HG02763 (cell line): ENCODE data around the gene GNLY.

Experiments used
- ATAC-seq: cut with Tn5 transposase; IDR thresholded peaks from one replicate; pipeline ENCODE4 v1.9.1; 2021; ENCODE audit warnings: mild to moderate bottlenecking, moderate library complexity; ENCODE audit not compliant: unreplicated experiment

GNLY gene

GRCh38 chr2:85681776-85682175 lies 12.4 kb upstream of the GNLY start:
- ATAC-seq: no peak

- ATAC-seq: no peak
Observed at GRCh38 chr2:85682378-85682777, 11.8 kb upstream of the GNLY start.

- ATAC-seq: no peak
Observed at GRCh38 chr2:85684380-85684779, 9.8 kb upstream of the GNLY start.

GRCh38 chr2:85684806-85685205 lies 9.4 kb upstream of the GNLY start:
- ATAC-seq: no peak

- no peak for ATAC-seq
Observed at GRCh38 chr2:85690932-85691331, 3.2 kb upstream of the GNLY start.

- no peak for ATAC-seq
Observed at GRCh38 chr2:85692039-85692645, 2.0 kb upstream of the GNLY start.

- ATAC-seq: no peak
Observed at GRCh38 chr2:85695121-85695520, 963 bp downstream of the GNLY start.

- ATAC-seq: no peak
Observed at GRCh38 chr2:85695691-85696668, 1.8 kb downstream of the GNLY start.

GRCh38 chr2:85697096-85697495 lies 2.9 kb downstream of the GNLY start:
- ATAC-seq: no peak

- no peak for ATAC-seq
Observed at GRCh38 chr2:85697716-85698115, 3.6 kb downstream of the GNLY start.

GRCh38 chr2:85698184-85698879 lies 4.2 kb downstream of the GNLY start:
- ATAC-seq: no peak

GRCh38 chr2:85698880-85699254 lies 4.7 kb downstream of the GNLY start:
- ATAC-seq: no peak

GRCh38 chr2:85699325-85699724 lies 5.2 kb downstream of the GNLY start:
- no peak for ATAC-seq

GRCh38 chr2:85702172-85702571 lies 8.0 kb downstream of the GNLY start:
- no peak for ATAC-seq

- ATAC-seq: no peak
Observed at GRCh38 chr2:85702800-85703199, 8.6 kb downstream of the GNLY start.

- no peak for ATAC-seq
Observed at GRCh38 chr2:85703329-85703728, 9.2 kb downstream of the GNLY start.

GRCh38 chr2:85704038-85704437 lies 9.9 kb downstream of the GNLY start:
- ATAC-seq: no peak

- ATAC-seq: no peak
Observed at GRCh38 chr2:85704800-85705679, 10.9 kb downstream of the GNLY start.

GRCh38 chr2:85705680-85706039 lies 11.5 kb downstream of the GNLY start:
- no peak for ATAC-seq

- no peak for ATAC-seq
Observed at GRCh38 chr2:85706063-85706462, 11.9 kb downstream of the GNLY start.
